SK-N-SH (cell line): Measurements from ENCODE around the gene SERPINB12. TPM values are rescaled to one million over a fixed set of nuclear protein-coding genes. Genes with fewer than 3 reads are reported as not detected.

ENCODE experiments used
- CTCF ChIA-PET: fragments of 300-600, 350-600 bp; formaldehyde crosslinking; extraction: SDS; loops from one replicate; lab custom pipeline; 2021; lab: Yijun Ruan, JAX
- POLR2A ChIA-PET: fragments of 350-600 bp; sonication (Branson Sonifier 250); formaldehyde crosslinking; extraction: SDS; loops from one replicate; lab custom pipeline; 2020; ENCODE audit warnings: antibody characterized with exemption, inconsistent platforms; lab: Yijun Ruan, JAX
- DNase-seq: peaks from one replicate; pipeline ENCODE4 v3.0.0; 2012
- H2AFZ ChIP-seq: fragments of 200-600 bp; sonication (generic); 2 replicates; pipeline ENCODE4 v1.8.1; 2016; ENCODE audit warnings: antibody characterized with exemption, mild to moderate bottlenecking, low read depth
- H3F3A ChIP-seq: fragments of 200-600 bp; sonication (generic); replicated peaks from 2 replicates; pipeline ENCODE3; 2016; ENCODE audit warnings: antibody characterized with exemption, mild to moderate bottlenecking; ENCODE audit not compliant: insufficient read depth
- H3K27ac ChIP-seq, 2 experiments: fragments of 200-500 bp in 1 of 2; fragments of 200-600 bp in 1 of 2; sonication (Bioruptor generic) in 1 of 2; sonication (generic), shearing (Covaris generic) in 1 of 2; 2 replicates each; pipeline versions ENCODE4 v1.5.1 to v1.6.1; 2014 to 2016; ENCODE audit warnings: low read depth in 2 of 2, inconsistent platforms in 1 of 2, low read length in 1 of 2, mild to moderate bottlenecking in 1 of 2, mixed read lengths in 1 of 2
- H3K27me3 ChIP-seq: fragments of 200-600 bp; sonication (generic), shearing (Covaris generic); 2 replicates; pipeline ENCODE4 v1.6.1; 2016; ENCODE audit warnings: mixed run types; ENCODE audit not compliant: insufficient read depth
- H3K36me3 ChIP-seq, 2 experiments: fragments of 200-500 bp in 1 of 2; fragments of 200-600 bp in 1 of 2; sonication (Bioruptor generic) in 1 of 2; sonication (generic) in 1 of 2; replicated peaks in 1 of 2; 2 replicates each; pipeline versions ENCODE3 to v1.5.1; 2014 to 2016; ENCODE audit warnings: low read length in 1 of 2, mild to moderate bottlenecking in 1 of 2; ENCODE audit not compliant: insufficient read depth in 2 of 2, control insufficient read depth in 1 of 2
- H3K4me1 ChIP-seq, 2 experiments: fragments of 200-500 bp in 1 of 2; fragments of 200-600 bp in 1 of 2; sonication (Bioruptor generic) in 1 of 2; sonication (generic), shearing (Covaris generic) in 1 of 2; 2 replicates each; pipeline versions ENCODE4 v1.5.1 to v1.6.1; 2014 to 2016; ENCODE audit warnings: low read depth in 1 of 2, low read length in 1 of 2, mixed run types in 1 of 2; ENCODE audit not compliant: insufficient read depth in 2 of 2, control insufficient read depth in 1 of 2
- H3K4me2 ChIP-seq: fragments of 200-600 bp; sonication (generic), shearing (Covaris generic); 2 replicates; pipeline ENCODE4 v1.6.1; 2017; ENCODE audit warnings: mixed run types
- H3K4me3 ChIP-seq, 2 experiments: fragments of 200-500 bp in 1 of 2; fragments of 200-600 bp in 1 of 2; sonication (Bioruptor generic) in 1 of 2; sonication (generic), shearing (Covaris generic) in 1 of 2; 2 replicates each; pipeline versions ENCODE4 v1.5.1 to v1.8.1; 2014 to 2016; ENCODE audit warnings: low read depth in 2 of 2, inconsistent platforms in 1 of 2, low read length in 1 of 2, mild to moderate bottlenecking in 1 of 2, mixed read lengths in 1 of 2, moderate library complexity in 1 of 2
- H3K79me2 ChIP-seq: fragments of 200-600 bp; sonication (generic); 2 replicates; pipeline ENCODE4 v1.8.1; 2017; ENCODE audit warnings: mild to moderate bottlenecking; ENCODE audit not compliant: insufficient read depth
- H3K9ac ChIP-seq: fragments of 200-600 bp; sonication (generic); 2 replicates; pipeline ENCODE4 v1.6.1; 2017; ENCODE audit warnings: mixed run types
- H3K9me2 ChIP-seq: fragments of 200-600 bp; sonication (generic); 2 replicates; pipeline ENCODE4 v1.6.1; 2017; ENCODE audit warnings: mixed run types
- H3K9me3 ChIP-seq: fragments of 200-600 bp; sonication (generic); 2 replicates; pipeline ENCODE4 v1.6.1; 2017; ENCODE audit warnings: mixed run types, mild to moderate bottlenecking, moderate library complexity
- H4K20me1 ChIP-seq: fragments of 200-600 bp; sonication (generic); 2 replicates; pipeline ENCODE4 v1.6.1; 2017; ENCODE audit warnings: mild to moderate bottlenecking, mixed run types; ENCODE audit not compliant: insufficient read depth
- CHD2 ChIP-seq: fragments of 150-350 bp; IDR thresholded peaks from 2 replicates; pipeline ENCODE4 v1.6.1; 2018; ENCODE audit warnings: low read length; ENCODE audit not compliant: partially characterized antibody
- FOSL2 ChIP-seq: IDR thresholded peaks from 2 replicates; pipeline ENCODE4 v1.4.0; 2012; ENCODE audit warnings: low read depth, mild to moderate bottlenecking, moderate library complexity, borderline replicate concordance
- GABPA ChIP-seq: IDR thresholded peaks from 2 replicates; pipeline ENCODE4 v1.4.0; 2012; ENCODE audit warnings: low read depth, mild to moderate bottlenecking
- MEF2A ChIP-seq: IDR thresholded peaks from 2 replicates; pipeline ENCODE4 v1.4.0; 2012; ENCODE audit warnings: low read depth, borderline replicate concordance
- MXI1 ChIP-seq: IDR thresholded peaks from 2 replicates; pipeline ENCODE4 v1.6.1; 2012; ENCODE audit warnings: mild to moderate bottlenecking, low read depth, low read length, improper control_type of control experiment
- NFIC ChIP-seq: IDR thresholded peaks from 2 replicates; pipeline ENCODE4 v1.4.0; 2012; ENCODE audit warnings: borderline replicate concordance
- POLR2AphosphoS5 ChIP-seq: IDR thresholded peaks from 2 replicates; pipeline ENCODE4 v1.6.1; 2012; ENCODE audit warnings: low read depth, low read length
- RAD21 ChIP-seq: IDR thresholded peaks from 2 replicates; pipeline ENCODE4 v1.6.1; 2012; ENCODE audit warnings: mild to moderate bottlenecking, low read length
- RCOR1 ChIP-seq: fragments of 150-350 bp; IDR thresholded peaks from 2 replicates; pipeline ENCODE4 v1.6.1; 2017; ENCODE audit warnings: antibody characterized with exemption, low read length
- REST ChIP-seq: IDR thresholded peaks from 2 replicates; pipeline ENCODE4 v1.6.1; 2012; ENCODE audit warnings: mild to moderate bottlenecking, low read depth, low read length, moderate library complexity
- RFX5 ChIP-seq: IDR thresholded peaks from 2 replicates; pipeline ENCODE4 v1.6.1; 2012; ENCODE audit warnings: mild to moderate bottlenecking, improper control_type of control experiment, low read length
- RXRA ChIP-seq: IDR thresholded peaks from 2 replicates; pipeline ENCODE4 v1.4.0; 2012; ENCODE audit warnings: low read depth, mild to moderate bottlenecking, borderline replicate concordance
- SIN3A ChIP-seq: IDR thresholded peaks from 2 replicates; pipeline ENCODE4 v1.6.1; 2012; ENCODE audit warnings: low read depth, mild to moderate bottlenecking, low read length, moderate library complexity, borderline replicate concordance
- SMC3 ChIP-seq: IDR thresholded peaks from 2 replicates; pipeline ENCODE4 v1.6.1; 2012; ENCODE audit warnings: low read depth, low read length, improper control_type of control experiment
- TCF12 ChIP-seq: IDR thresholded peaks from 2 replicates; pipeline ENCODE4 v1.4.0; 2012
- WGBS: methylation state at CpG from one replicate; pipeline ENCODE4 v1.1.6; 2017; ENCODE audit warnings: low lambda C conversion rate; 5-methylcytosine and 5-hydroxymethylcytosine counted together
- polyA plus RNA-seq, 3 experiments: library from polyadenylated mRNA; depleted of rRNA; stranded (reverse); fragments of >200 nt; gene quantifications; 2 replicates each; pipeline ENCODE4 v1.2.3, GENCODE V29; 2012
- TF ChIP-seq, protein P1 (sequence below): IDR thresholded peaks from 2 replicates; pipeline ENCODE4 v1.4.0; 2012; ENCODE audit warnings: low read depth, borderline replicate concordance
- TF ChIP-seq, protein P2 (sequence below): IDR thresholded peaks from 2 replicates; pipeline ENCODE4 v1.4.0; 2012; ENCODE audit warnings: low read depth
- TF ChIP-seq, protein P3 (sequence below): fragments of 200-600 bp; sonication (generic); IDR thresholded peaks from 2 replicates; pipeline ENCODE4 v1.6.1; 2017; ENCODE audit warnings: antibody characterized with exemption, mild to moderate bottlenecking, moderate library complexity

SERPINB12 gene
- polyA plus RNA-seq, 1 of the 3 experiments (the other 2 are of a cell fraction), result not detected

DNA sequence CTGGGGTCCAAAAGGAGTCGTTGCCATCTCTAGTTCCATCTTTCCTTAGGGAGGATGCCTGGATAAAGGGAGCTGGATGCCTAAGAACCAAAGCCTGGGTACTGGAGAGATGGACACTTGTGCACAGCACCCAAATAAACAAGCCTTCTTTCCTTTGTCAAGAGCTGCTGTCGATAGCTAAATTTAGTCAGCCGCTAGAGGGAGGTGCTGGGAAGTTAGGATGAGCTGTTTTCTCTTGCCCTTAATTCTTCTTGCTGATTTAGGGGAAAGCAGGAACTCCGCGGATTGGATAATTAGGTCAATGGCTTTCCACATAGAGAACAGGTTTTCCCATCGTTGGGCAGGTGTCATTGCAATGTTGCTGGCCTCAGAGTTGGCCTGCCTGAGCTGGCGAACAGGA lies 30.9 kb upstream of the SERPINB12 start:
- peak; percentile 23 for DNase-seq
- H3K4me2 ChIP-seq, result 0 out of 2 replicates have a peak overlapping the region, but pooled peaks have one; percentile 1
- H3K79me2 ChIP-seq, result no peaks in the 10 kb centered on the region
- POLR2A ChIA-PET, result no interaction called here
- H3K36me3 ChIP-seq, result no peaks in the 10 kb centered on the region
- no peaks in the 10 kb centered on the region for H3K9me3 ChIP-seq
- no peak for TF ChIP-seq MXI1
- no peak for TF ChIP-seq CHD2
- no peak for TF ChIP-seq POLR2AphosphoS5
- no peak for TF ChIP-seq RXRA
- TF ChIP-seq, protein P1, sequence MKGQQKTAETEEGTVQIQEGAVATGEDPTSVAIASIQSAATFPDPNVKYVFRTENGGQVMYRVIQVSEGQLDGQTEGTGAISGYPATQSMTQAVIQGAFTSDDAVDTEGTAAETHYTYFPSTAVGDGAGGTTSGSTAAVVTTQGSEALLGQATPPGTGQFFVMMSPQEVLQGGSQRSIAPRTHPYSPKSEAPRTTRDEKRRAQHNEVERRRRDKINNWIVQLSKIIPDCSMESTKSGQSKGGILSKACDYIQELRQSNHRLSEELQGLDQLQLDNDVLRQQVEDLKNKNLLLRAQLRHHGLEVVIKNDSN, result no peak
- no peak for TF ChIP-seq TCF12
- peak; percentile 37; the same call in 1 of the 2 replicates for TF ChIP-seq SMC3
- TF ChIP-seq GABPA, result no peak
- TF ChIP-seq MEF2A, result no peak
- no peak for TF ChIP-seq REST
- TF ChIP-seq RAD21, result peak; percentile 34; the same call in 1 of the 2 replicates
- no peak for TF ChIP-seq RCOR1
- TF ChIP-seq, protein P2, sequence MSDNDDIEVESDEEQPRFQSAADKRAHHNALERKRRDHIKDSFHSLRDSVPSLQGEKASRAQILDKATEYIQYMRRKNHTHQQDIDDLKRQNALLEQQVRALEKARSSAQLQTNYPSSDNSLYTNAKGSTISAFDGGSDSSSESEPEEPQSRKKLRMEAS, result no peak
- no peak for TF ChIP-seq NFIC
- TF ChIP-seq RFX5, result no peak
- TF ChIP-seq FOSL2, result no peak
- no peak for TF ChIP-seq SIN3A
- TF ChIP-seq, protein P3, sequence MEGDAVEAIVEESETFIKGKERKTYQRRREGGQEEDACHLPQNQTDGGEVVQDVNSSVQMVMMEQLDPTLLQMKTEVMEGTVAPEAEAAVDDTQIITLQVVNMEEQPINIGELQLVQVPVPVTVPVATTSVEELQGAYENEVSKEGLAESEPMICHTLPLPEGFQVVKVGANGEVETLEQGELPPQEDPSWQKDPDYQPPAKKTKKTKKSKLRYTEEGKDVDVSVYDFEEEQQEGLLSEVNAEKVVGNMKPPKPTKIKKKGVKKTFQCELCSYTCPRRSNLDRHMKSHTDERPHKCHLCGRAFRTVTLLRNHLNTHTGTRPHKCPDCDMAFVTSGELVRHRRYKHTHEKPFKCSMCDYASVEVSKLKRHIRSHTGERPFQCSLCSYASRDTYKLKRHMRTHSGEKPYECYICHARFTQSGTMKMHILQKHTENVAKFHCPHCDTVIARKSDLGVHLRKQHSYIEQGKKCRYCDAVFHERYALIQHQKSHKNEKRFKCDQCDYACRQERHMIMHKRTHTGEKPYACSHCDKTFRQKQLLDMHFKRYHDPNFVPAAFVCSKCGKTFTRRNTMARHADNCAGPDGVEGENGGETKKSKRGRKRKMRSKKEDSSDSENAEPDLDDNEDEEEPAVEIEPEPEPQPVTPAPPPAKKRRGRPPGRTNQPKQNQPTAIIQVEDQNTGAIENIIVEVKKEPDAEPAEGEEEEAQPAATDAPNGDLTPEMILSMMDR, result peak; percentile 67
- TF ChIP-seq, all 33 proteins: peak for 3
- Histone ChIP-seq H2AFZ (no peak overlapping the region), H3K4me1 (peaks cover 3% of the 10 kb centered on the region in 2 experiments; a peak in 1 of 4 replicates), H3F3A (no peaks in the 10 kb centered on the region), H3K27ac (no peak overlapping the region), H3K4me3 (no peak overlapping the region; a peak in 1 of 4 replicates), H3K9ac (no peak overlapping the region), H4K20me1 (no peaks in the 10 kb centered on the region), H3K27me3 (peaks cover 31% of the 10 kb centered on the region; the same call in 1 of the 2 replicates), H3K9me2 (no peaks in the 10 kb centered on the region)
- CTCF ChIA-PET, result interaction anchor here (0.7 to 2.6 kb wide), 21 partner anchors 11 to 1412 kb away, joined by 3 to 11 read pairs (median 4); no protein-coding TSS in a partner anchor
- 11% methylated on average over 7 of the region's 7 CpGs for WGBS
